Vagina (tissue), 2 donors: Measurements from ENCODE around the gene TSPO.

Experiments
- POLR2A ChIP-seq, 2 donors: fragments of 450-650 bp; IDR thresholded peaks; one replicate each; pipeline ENCODE4 v1.6.1; 2017; ENCODE audit warnings: antibody characterized with exemption in 2 of 2, mild to moderate bottlenecking in 2 of 2, moderate library complexity in 2 of 2
- POLR2AphosphoS5 ChIP-seq, 2 donors: sonication (generic); formaldehyde crosslinking; IDR thresholded peaks; one replicate each; pipeline ENCODE4 v1.9.0; 2017; ENCODE audit warnings: antibody characterized with exemption in 2 of 2, mild to moderate bottlenecking in 2 of 2, low read depth in 1 of 2; ENCODE audit not compliant: insufficient read depth in 1 of 2
- TF ChIP-seq, protein P1 (sequence below), 3 experiments: fragments of 450-650 bp in 2 of 3; fragments of 200-600 bp in 1 of 3; sonication (generic) in 1 of 3; IDR thresholded peaks; one replicate each; pipeline ENCODE4 v1.5.1; 2017 to 2019; ENCODE audit warnings: antibody characterized with exemption in 3 of 3, mild to moderate bottlenecking in 2 of 3, moderate library complexity in 2 of 3

DNA sequence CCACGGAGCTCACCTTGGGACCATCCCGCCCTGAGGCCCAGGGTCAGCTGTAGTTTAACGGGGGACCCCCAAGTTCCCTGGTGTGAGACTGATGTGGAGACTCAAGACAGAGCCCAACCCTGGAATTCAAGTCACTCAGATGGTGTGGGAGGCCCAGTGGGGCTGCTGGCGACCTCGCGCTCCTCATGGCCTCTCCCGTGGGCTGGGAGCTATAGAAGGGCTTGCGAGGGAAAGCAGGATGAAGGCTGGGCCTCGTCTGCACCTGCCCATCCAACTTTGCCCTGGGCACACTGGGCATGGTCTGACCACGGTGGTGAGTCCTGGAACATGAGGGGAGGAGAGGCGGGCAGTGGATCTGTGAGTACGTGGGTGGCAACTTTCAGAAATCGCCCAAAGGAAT is 49.2 kb downstream of the TSPO start:
- TF ChIP-seq, protein P1, sequence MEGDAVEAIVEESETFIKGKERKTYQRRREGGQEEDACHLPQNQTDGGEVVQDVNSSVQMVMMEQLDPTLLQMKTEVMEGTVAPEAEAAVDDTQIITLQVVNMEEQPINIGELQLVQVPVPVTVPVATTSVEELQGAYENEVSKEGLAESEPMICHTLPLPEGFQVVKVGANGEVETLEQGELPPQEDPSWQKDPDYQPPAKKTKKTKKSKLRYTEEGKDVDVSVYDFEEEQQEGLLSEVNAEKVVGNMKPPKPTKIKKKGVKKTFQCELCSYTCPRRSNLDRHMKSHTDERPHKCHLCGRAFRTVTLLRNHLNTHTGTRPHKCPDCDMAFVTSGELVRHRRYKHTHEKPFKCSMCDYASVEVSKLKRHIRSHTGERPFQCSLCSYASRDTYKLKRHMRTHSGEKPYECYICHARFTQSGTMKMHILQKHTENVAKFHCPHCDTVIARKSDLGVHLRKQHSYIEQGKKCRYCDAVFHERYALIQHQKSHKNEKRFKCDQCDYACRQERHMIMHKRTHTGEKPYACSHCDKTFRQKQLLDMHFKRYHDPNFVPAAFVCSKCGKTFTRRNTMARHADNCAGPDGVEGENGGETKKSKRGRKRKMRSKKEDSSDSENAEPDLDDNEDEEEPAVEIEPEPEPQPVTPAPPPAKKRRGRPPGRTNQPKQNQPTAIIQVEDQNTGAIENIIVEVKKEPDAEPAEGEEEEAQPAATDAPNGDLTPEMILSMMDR (IDR thresholded peaks at IDR 0.05): no peak
- TF ChIP-seq POLR2A (IDR thresholded peaks at IDR 0.05) (no peak), POLR2AphosphoS5 (IDR thresholded peaks at IDR 0.05; ENCODE audit: insufficient read depth in 1 of 2, low read depth in 1 of 2) (no peak)
